Lower leg skin (tissue), 4 donors: ENCODE data around the gene NUDT9. TPM values are rescaled to one million over a fixed set of nuclear protein-coding genes. Genes with fewer than 3 reads are reported as not detected.

Experiments used
- DNase-seq, 2 donors: peaks; one replicate each; pipeline ENCODE4 v3.0.0-alpha.2; 2019; ENCODE audit warnings: low spot score in 2 of 2
- H3K4me3 ChIP-seq: fragments of 200-600 bp; sonication (generic); 2 replicates; pipeline ENCODE4 v1.5.1; 2017; ENCODE audit warnings: mild to moderate bottlenecking, low read depth; ENCODE audit not compliant: poor library complexity, severe bottlenecking
- POLR2A ChIP-seq, 2 donors: fragments of 450-650 bp; IDR thresholded peaks; one replicate each; pipeline ENCODE4 v1.6.1; 2016 to 2017; ENCODE audit warnings: antibody characterized with exemption in 2 of 2, mild to moderate bottlenecking in 1 of 2, moderate library complexity in 1 of 2
- WGBS, 2 donors: methylation state at CpG; one replicate each; pipeline ENCODE4 v1.1.5; 2018; 5-methylcytosine and 5-hydroxymethylcytosine counted together
- intact Hi-C: fragments of 100-400 bp; cut with DNase I; formaldehyde crosslinking; loops from one replicate; pipeline ENCODE4 v1.15.0; 2023; ENCODE audit warnings: low total_unique reads
- total RNA-seq, 4 donors: library from RNA; depleted of rRNA; stranded (reverse); fragments of >200 nt; gene quantifications; one replicate each; pipeline ENCODE4 v1.1.0, GENCODE V29; 2016
- TF ChIP-seq, protein P1 (sequence below), 3 donors: fragments of 450-650 bp; IDR thresholded peaks; one replicate each; pipeline ENCODE4 v1.5.1; 2016; ENCODE audit warnings: antibody characterized with exemption in 3 of 3, mild to moderate bottlenecking in 3 of 3, moderate library complexity in 2 of 3

Gene NUDT9
- total RNA-seq, 4 donors from 2014 or later, result 12.5 to 30.9 (median 21.7) TPM

GRCh38 chr4:87426865-87427517 lies 4.6 kb downstream of the NUDT9 start:
- intact Hi-C loops, result loop anchor here (2.0 kb wide), 1 partner anchor 56 kb away; no protein-coding TSS in a partner anchor
- no peak for DNase-seq
- no peak overlapping the region for H3K4me3 ChIP-seq
- 90 to 92% methylated on average over 3 of the region's 3 CpGs for WGBS, 2 donors
- TF ChIP-seq, protein P1, sequence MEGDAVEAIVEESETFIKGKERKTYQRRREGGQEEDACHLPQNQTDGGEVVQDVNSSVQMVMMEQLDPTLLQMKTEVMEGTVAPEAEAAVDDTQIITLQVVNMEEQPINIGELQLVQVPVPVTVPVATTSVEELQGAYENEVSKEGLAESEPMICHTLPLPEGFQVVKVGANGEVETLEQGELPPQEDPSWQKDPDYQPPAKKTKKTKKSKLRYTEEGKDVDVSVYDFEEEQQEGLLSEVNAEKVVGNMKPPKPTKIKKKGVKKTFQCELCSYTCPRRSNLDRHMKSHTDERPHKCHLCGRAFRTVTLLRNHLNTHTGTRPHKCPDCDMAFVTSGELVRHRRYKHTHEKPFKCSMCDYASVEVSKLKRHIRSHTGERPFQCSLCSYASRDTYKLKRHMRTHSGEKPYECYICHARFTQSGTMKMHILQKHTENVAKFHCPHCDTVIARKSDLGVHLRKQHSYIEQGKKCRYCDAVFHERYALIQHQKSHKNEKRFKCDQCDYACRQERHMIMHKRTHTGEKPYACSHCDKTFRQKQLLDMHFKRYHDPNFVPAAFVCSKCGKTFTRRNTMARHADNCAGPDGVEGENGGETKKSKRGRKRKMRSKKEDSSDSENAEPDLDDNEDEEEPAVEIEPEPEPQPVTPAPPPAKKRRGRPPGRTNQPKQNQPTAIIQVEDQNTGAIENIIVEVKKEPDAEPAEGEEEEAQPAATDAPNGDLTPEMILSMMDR (IDR thresholded peaks at IDR 0.05), result no peak
- no peak for TF ChIP-seq POLR2A (IDR thresholded peaks at IDR 0.05)

- WGBS, 2 donors, result 48 to 49% methylated on average over 1 of the region's 1 CpG
- TF ChIP-seq POLR2A (IDR thresholded peaks at IDR 0.05), result no peak
- TF ChIP-seq, protein P1 (IDR thresholded peaks at IDR 0.05), result no peak
- intact Hi-C loops, result loop anchor here (2.0 kb wide), 1 partner anchor 57 kb away; no protein-coding TSS in a partner anchor
- no peak overlapping the region for H3K4me3 ChIP-seq
- no peak for DNase-seq
Measured at GRCh38 chr4:87427518-87427868, 5.1 kb downstream of the NUDT9 start.

DNA sequence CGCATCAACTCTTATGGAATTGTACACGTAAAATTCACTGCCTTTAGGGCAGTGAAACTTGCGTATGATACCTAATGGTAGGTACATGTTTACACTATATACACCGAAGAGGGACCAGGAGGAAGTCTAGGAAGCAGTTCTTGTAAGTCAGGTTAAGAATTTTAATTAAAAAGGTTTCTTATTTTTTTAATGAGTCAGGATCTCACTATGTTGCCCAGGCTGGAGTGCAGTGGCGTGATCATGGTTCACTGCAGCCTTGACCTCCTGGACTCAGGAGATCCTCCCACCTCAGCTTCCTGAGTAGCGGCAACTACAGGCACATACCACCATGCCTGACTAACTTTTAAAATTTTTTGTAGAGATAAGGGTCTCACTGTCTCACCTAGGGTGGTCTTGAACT lies 6.6 kb downstream of the NUDT9 start:
- WGBS, 2 donors, result 96% methylated on average over 6 of the region's 6 CpGs
- H3K4me3 ChIP-seq, result no peak overlapping the region
- no peak for DNase-seq
- intact Hi-C loops, result no loop called here
- TF ChIP-seq POLR2A (IDR thresholded peaks at IDR 0.05), result no peak
- TF ChIP-seq, protein P1 (IDR thresholded peaks at IDR 0.05), result no peak

- WGBS, 2 donors, result 89 to 93% methylated on average over 2 of the region's 2 CpGs
- no peak for TF ChIP-seq POLR2A (IDR thresholded peaks at IDR 0.05)
- TF ChIP-seq, protein P1 (IDR thresholded peaks at IDR 0.05), result no peak
- no peak for DNase-seq
- intact Hi-C loops, result no loop called here
- no peak overlapping the region for H3K4me3 ChIP-seq
Measured at GRCh38 chr4:87430038-87430437, 7.7 kb downstream of the NUDT9 start.

DNA sequence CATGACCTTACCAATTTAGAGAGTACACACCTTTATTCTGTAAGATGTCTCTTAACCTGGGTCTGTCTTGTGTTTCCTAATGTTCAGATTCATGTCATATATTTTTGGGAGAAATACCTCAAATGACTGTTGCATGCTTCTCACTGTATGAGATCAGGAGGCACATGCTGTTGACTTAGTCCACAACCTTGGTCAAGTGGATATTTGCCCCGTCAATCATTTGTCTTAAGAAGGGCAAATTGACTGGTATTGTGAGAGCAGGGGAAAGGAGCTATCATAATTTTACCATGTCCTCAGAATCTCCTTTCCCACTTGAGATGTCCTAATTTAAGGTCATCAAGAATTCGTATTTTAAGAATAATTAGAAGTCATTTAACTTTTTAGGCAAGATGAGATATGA lies 11.0 kb downstream of the NUDT9 start:
- TF ChIP-seq POLR2A (IDR thresholded peaks at IDR 0.05), result no peak
- TF ChIP-seq, protein P1 (IDR thresholded peaks at IDR 0.05), result no peak
- H3K4me3 ChIP-seq, result no peak overlapping the region
- 88 to 96% methylated on average over 2 of the region's 2 CpGs for WGBS, 2 donors
- no peak for DNase-seq
- intact Hi-C loops, result no loop called here

DNA sequence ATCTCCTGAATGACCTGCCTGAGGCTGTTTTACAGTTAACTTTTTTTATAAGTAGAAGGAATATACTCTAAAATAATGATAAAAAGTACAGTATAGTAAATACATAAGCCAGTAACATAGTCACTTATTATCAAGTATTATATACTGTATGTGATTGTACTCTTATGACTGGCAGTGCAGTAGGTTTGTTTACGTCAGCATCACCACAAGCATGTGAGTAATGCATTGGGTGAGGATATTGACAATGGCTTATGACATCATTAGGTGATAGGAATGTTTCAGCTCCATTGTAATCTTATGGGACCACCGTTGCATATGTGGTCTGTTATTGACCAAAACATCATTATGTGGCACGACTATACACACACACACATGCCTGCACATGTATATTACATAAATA lies 20.5 kb downstream of the NUDT9 start:
- 88 to 92% methylated on average over 3 of the region's 3 CpGs for WGBS, 2 donors
- intact Hi-C loops, result no loop called here
- DNase-seq, result no peak
- no peak overlapping the region for H3K4me3 ChIP-seq
- no peak for TF ChIP-seq POLR2A (IDR thresholded peaks at IDR 0.05)
- TF ChIP-seq, protein P1 (IDR thresholded peaks at IDR 0.05), result no peak
